ENCODE measurements around the gene PIPOX. TPM values are rescaled to one million over a fixed set of nuclear protein-coding genes. Genes with fewer than 3 reads are reported as not detected.

The PIPOX gene
- total and polyA plus RNA-seq, 2 of the 8 experiments (the other 6 are each of a cell fraction or from before 2014, with no cell fraction given): 57.2 to 99.6 TPM

GRCh38 chr17:29099527-29099926, 56.6 kb downstream of the PIPOX start (continued):
- TF ChIP-seq, protein P1, sequence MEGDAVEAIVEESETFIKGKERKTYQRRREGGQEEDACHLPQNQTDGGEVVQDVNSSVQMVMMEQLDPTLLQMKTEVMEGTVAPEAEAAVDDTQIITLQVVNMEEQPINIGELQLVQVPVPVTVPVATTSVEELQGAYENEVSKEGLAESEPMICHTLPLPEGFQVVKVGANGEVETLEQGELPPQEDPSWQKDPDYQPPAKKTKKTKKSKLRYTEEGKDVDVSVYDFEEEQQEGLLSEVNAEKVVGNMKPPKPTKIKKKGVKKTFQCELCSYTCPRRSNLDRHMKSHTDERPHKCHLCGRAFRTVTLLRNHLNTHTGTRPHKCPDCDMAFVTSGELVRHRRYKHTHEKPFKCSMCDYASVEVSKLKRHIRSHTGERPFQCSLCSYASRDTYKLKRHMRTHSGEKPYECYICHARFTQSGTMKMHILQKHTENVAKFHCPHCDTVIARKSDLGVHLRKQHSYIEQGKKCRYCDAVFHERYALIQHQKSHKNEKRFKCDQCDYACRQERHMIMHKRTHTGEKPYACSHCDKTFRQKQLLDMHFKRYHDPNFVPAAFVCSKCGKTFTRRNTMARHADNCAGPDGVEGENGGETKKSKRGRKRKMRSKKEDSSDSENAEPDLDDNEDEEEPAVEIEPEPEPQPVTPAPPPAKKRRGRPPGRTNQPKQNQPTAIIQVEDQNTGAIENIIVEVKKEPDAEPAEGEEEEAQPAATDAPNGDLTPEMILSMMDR (IDR thresholded peaks at IDR 0.05; ENCODE audit: control extremely low read depth in 1 of 3, insufficient read depth in 1 of 3, low read depth in 1 of 3, low read length in 3 of 3): no peak
- TF ChIP-seq SAP30 (IDR thresholded peaks at IDR 0.05; ENCODE audit: insufficient read depth, insufficient replicate concordance, low read length): no peak
